Stimulated activated naive B cell treated with anti-CD40 and anti-IgM and Interleukin-4, amounts not matched to agents 10 μg/mL and 1 μg/mL and 100 μg/mL, for 72 hours (primary cell): ENCODE data around the gene PLIN1.
A peak's percentile ranks its signal among the peaks of the same experiment; 100 is the strongest.

Experiments
- ATAC-seq, 2 donors: fragments of 150-1000 bp; cut with Tn5 transposase; replicated peaks; 2 replicates each; pipeline ENCODE4 v1.10.0; 2021; ENCODE audit warnings: moderate library complexity in 1 of 2
- DNase-seq: peaks from one replicate; pipeline ENCODE4 v3.0.0; 2021
- H3K27ac Mint-ChIP-seq: one replicate; pipeline ENCODE4 v1.8.0; 2022; ENCODE audit warnings: mild to moderate bottlenecking, mixed read lengths
- H3K27me3 Mint-ChIP-seq, 2 donors: one replicate each; pipeline ENCODE4 v1.8.0; 2022; ENCODE audit warnings: mixed read lengths in 2 of 2
- H3K36me3 Mint-ChIP-seq, 2 donors: one replicate each; pipeline ENCODE4 v1.8.0; 2022; ENCODE audit warnings: mixed read lengths in 2 of 2, mild to moderate bottlenecking in 1 of 2
- H3K4me1 Mint-ChIP-seq, 2 donors: one replicate each; pipeline ENCODE4 v1.8.0; 2022; ENCODE audit warnings: mixed read lengths in 2 of 2, mild to moderate bottlenecking in 1 of 2
- H3K4me3 Mint-ChIP-seq, 2 donors: one replicate each; pipeline ENCODE4 v1.8.0; 2022; ENCODE audit warnings: mild to moderate bottlenecking in 2 of 2, mixed read lengths in 2 of 2, moderate library complexity in 1 of 2
- H3K9me3 Mint-ChIP-seq, 2 donors: one replicate each; pipeline ENCODE4 v1.8.0; 2022; ENCODE audit warnings: mixed read lengths in 2 of 2, mild to moderate bottlenecking in 1 of 2

The PLIN1 gene

GRCh38 chr15:89666858-89667705 lies 12.1 kb downstream of the PLIN1 start:
- ATAC-seq = peak in 1 of 2 donors; percentile 4

GRCh38 chr15:89666184-89666857 lies 12.8 kb downstream of the PLIN1 start:
- Mint-ChIP-seq H3K36me3 (no peaks in the 10 kb centered on the region), H3K4me1 (peaks cover 0 to 5% of the 10 kb centered on the region in 2 donors), H3K9me3 (no peaks in the 10 kb centered on the region), H3K27me3 (peaks cover 32 to 48% of the 10 kb centered on the region in 2 donors), H3K27ac (no peak overlapping the region), H3K4me3 (peak overlapping the region; percentile 29 to 62)
- no peak for DNase-seq
- ATAC-seq = peak in 1 of 2 donors; percentile 30

More at GRCh38 chr15:89666858-89667705, 12.1 kb downstream of the PLIN1 start:
- H3K27me3 Mint-ChIP-seq = peaks cover 30 to 47% of the 10 kb centered on the region in 2 donors
- no peaks in the 10 kb centered on the region for H3K36me3 Mint-ChIP-seq
- DNase-seq = no peak
- H3K9me3 Mint-ChIP-seq = no peaks in the 10 kb centered on the region
- H3K4me1 Mint-ChIP-seq = peaks cover 0 to 5% of the 10 kb centered on the region in 2 donors
- H3K4me3 Mint-ChIP-seq = no peak overlapping the region
- H3K27ac Mint-ChIP-seq = no peak overlapping the region

- no peak for DNase-seq
Observed at GRCh38 chr15:89665449-89666181, 13.6 kb downstream of the PLIN1 start.

GRCh38 chr15:89664441-89665350 lies 14.5 kb downstream of the PLIN1 start:
- Mint-ChIP-seq H3K9me3 (peaks cover 0 to 2% of the 10 kb centered on the region in 2 donors), H3K4me3 (peak overlapping the region; percentile 13 to 39), H3K27ac (no peak overlapping the region), H3K4me1 (peaks cover 0 to 5% of the 10 kb centered on the region in 2 donors), H3K36me3 (no peaks in the 10 kb centered on the region), H3K27me3 (peaks cover 39 to 58% of the 10 kb centered on the region in 2 donors)
- no peak for ATAC-seq
- DNase-seq = no peak

More at GRCh38 chr15:89665449-89666181, 13.6 kb downstream of the PLIN1 start:
- H3K4me1 Mint-ChIP-seq = peaks cover 0 to 5% of the 10 kb centered on the region in 2 donors
- H3K9me3 Mint-ChIP-seq = no peaks in the 10 kb centered on the region
- peak overlapping the region; percentile 29 to 62 for H3K4me3 Mint-ChIP-seq
- no peaks in the 10 kb centered on the region for H3K36me3 Mint-ChIP-seq
- ATAC-seq = peak; percentile 73 to 84
- peaks cover 34 to 50% of the 10 kb centered on the region in 2 donors for H3K27me3 Mint-ChIP-seq
- H3K27ac Mint-ChIP-seq = no peak overlapping the region

- Mint-ChIP-seq H3K4me1 (peaks cover 0 to 5% of the 10 kb centered on the region in 2 donors), H3K9me3 (peaks cover 0 to 2% of the 10 kb centered on the region in 2 donors), H3K36me3 (no peaks in the 10 kb centered on the region), H3K4me3 (no peak overlapping the region), H3K27ac (no peak overlapping the region), H3K27me3 (peaks cover 42 to 67% of the 10 kb centered on the region in 2 donors)
- no peak for ATAC-seq
- DNase-seq = no peak
Observed at GRCh38 chr15:89662893-89663626, 16.1 kb downstream of the PLIN1 start.

- ATAC-seq (no peak), DNase-seq (no peak)
- Mint-ChIP-seq H3K27ac (no peak overlapping the region), H3K36me3 (no peaks in the 10 kb centered on the region), H3K4me1 (peaks cover 2 to 13% of the 10 kb centered on the region in 2 donors), H3K27me3 (peaks cover 39 to 67% of the 10 kb centered on the region in 2 donors), H3K9me3 (peaks cover 0 to 2% of the 10 kb centered on the region in 2 donors), H3K4me3 (no peak overlapping the region)
Observed at GRCh38 chr15:89660556-89660955, 18.6 kb downstream of the PLIN1 start.

- Mint-ChIP-seq H3K4me1 (peaks cover 9 to 17% of the 10 kb centered on the region in 2 donors), H3K27ac (no peak overlapping the region), H3K27me3 (peaks cover 39 to 69% of the 10 kb centered on the region in 2 donors), H3K9me3 (peaks cover 0 to 2% of the 10 kb centered on the region in 2 donors), H3K4me3 (no peak overlapping the region), H3K36me3 (peaks cover 1 to 5% of the 10 kb centered on the region in 2 donors)
- ATAC-seq = no peak
- DNase-seq = no peak
Observed at GRCh38 chr15:89659295-89659694, 19.9 kb downstream of the PLIN1 start.

- H3K27ac Mint-ChIP-seq = no peak overlapping the region
- ATAC-seq (no peak), DNase-seq (no peak)
- peaks cover 10 to 20% of the 10 kb centered on the region in 2 donors for H3K4me1 Mint-ChIP-seq
- peaks cover 1 to 6% of the 10 kb centered on the region in 2 donors for H3K36me3 Mint-ChIP-seq
- H3K27me3 Mint-ChIP-seq = peaks cover 48 to 72% of the 10 kb centered on the region in 2 donors
- no peak overlapping the region for H3K4me3 Mint-ChIP-seq
- H3K9me3 Mint-ChIP-seq = peaks cover 0 to 2% of the 10 kb centered on the region in 2 donors
Observed at GRCh38 chr15:89657686-89658200, 21.4 kb downstream of the PLIN1 start.

GRCh38 chr15:89656116-89656815 lies 22.9 kb downstream of the PLIN1 start:
- H3K36me3 Mint-ChIP-seq = peaks cover 1 to 6% of the 10 kb centered on the region in 2 donors
- peaks cover 40 to 72% of the 10 kb centered on the region in 2 donors for H3K27me3 Mint-ChIP-seq
- ATAC-seq = peak; percentile 46 to 59
- no peak for DNase-seq
- H3K4me1 Mint-ChIP-seq = peaks cover 10 to 20% of the 10 kb centered on the region in 2 donors
- no peak overlapping the region for H3K4me3 Mint-ChIP-seq
- no peak overlapping the region for H3K27ac Mint-ChIP-seq
- peaks cover 0 to 2% of the 10 kb centered on the region in 2 donors for H3K9me3 Mint-ChIP-seq

- Mint-ChIP-seq H3K9me3 (no peaks in the 10 kb centered on the region), H3K27me3 (peaks cover 33 to 65% of the 10 kb centered on the region in 2 donors), H3K4me3 (peak within 1 kb of the TSS; percentile 83 to 88), H3K36me3 (peaks cover 1 to 6% of the 10 kb centered on the region in 2 donors), H3K27ac (peak within 1 kb of the TSS; percentile 28), H3K4me1 (peaks cover 10 to 20% of the 10 kb centered on the region in 2 donors)
- peak; percentile 69 for ATAC-seq
- no peak for DNase-seq
Observed at GRCh38 chr15:89654847-89655805, 24.0 kb downstream of the PLIN1 start, which contains the start of gene KIF7. KIF7 (minus strand) TSS chr15:89655467; CDS start chr15:89652930, 2,537 bp downstream.

- DNase-seq (no peak), ATAC-seq (no peak)
- Mint-ChIP-seq H3K9me3 (no peaks in the 10 kb centered on the region), H3K4me1 (peaks cover 10 to 20% of the 10 kb centered on the region in 2 donors), H3K27ac (peak overlapping the region; percentile 28), H3K27me3 (peaks cover 33 to 60% of the 10 kb centered on the region in 2 donors), H3K4me3 (peak overlapping the region; percentile 83 to 88), H3K36me3 (peaks cover 1 to 6% of the 10 kb centered on the region in 2 donors)
Observed at GRCh38 chr15:89654301-89654761, 24.8 kb downstream of the PLIN1 start.
